CD4-positive, alpha-beta T cell treated with Interleukin-17A for 1 hour (primary cell): ENCODE data around the gene SYNDIG1L.
"Not testable (repeated sequence)": the region's sequence is repeated elsewhere in the genome, so short reads cannot be mapped to it uniquely, and the experiment has no call there.

Experiments used
- DNase-seq: peaks from one replicate; pipeline ENCODE4 v3.0.0-alpha.2; 2020

The SYNDIG1L gene

DNA sequence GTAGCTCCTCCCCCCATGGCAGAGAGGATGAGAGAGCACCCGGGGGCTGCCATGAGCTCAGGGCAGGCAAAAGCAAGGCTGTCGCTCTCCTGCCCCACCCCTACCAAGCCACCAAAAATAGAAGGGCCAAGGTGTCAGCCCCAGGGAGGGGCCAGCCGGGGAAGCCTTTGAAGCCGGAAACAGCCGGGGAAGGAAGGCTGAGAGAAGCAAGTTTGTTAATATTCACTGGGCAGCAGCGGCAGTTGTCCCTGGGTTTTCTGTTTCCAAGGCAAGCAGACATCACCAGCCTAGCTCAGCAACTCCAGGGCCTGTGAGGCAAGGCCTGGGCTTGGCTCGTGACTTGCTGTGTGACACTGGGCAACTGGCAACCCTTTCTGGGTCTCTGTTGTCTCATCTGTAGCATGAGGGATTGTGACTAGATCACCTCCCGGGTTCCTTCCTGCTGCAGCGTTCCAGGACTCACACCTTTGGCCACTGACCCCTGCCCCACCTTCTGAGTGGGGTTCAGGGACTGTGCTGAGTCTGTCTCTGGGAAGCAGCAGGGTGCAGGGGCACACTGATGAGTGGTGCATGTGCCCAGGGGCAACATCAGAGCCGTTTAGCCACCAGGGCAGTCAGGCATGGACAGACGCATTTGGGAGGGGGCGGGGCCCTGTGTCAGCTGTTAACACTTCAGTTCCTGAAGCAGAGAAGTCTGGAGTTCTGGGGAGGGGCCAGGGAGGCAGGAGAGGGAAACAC is 24.3 kb downstream of the SYNDIG1L start:
- peak; percentile 81 for DNase-seq

GRCh38 chr14:74400919-74401503 is 25.0 kb downstream of the SYNDIG1L start:
- DNase-seq: no peak

- no peak for DNase-seq
Observed at GRCh38 chr14:74400031-74400685, 25.9 kb downstream of the SYNDIG1L start.

- no peak for DNase-seq
Observed at GRCh38 chr14:74395094-74395493, 30.9 kb downstream of the SYNDIG1L start.

GRCh38 chr14:74394549-74394948 is 31.5 kb downstream of the SYNDIG1L start:
- DNase-seq: no peak

DNA sequence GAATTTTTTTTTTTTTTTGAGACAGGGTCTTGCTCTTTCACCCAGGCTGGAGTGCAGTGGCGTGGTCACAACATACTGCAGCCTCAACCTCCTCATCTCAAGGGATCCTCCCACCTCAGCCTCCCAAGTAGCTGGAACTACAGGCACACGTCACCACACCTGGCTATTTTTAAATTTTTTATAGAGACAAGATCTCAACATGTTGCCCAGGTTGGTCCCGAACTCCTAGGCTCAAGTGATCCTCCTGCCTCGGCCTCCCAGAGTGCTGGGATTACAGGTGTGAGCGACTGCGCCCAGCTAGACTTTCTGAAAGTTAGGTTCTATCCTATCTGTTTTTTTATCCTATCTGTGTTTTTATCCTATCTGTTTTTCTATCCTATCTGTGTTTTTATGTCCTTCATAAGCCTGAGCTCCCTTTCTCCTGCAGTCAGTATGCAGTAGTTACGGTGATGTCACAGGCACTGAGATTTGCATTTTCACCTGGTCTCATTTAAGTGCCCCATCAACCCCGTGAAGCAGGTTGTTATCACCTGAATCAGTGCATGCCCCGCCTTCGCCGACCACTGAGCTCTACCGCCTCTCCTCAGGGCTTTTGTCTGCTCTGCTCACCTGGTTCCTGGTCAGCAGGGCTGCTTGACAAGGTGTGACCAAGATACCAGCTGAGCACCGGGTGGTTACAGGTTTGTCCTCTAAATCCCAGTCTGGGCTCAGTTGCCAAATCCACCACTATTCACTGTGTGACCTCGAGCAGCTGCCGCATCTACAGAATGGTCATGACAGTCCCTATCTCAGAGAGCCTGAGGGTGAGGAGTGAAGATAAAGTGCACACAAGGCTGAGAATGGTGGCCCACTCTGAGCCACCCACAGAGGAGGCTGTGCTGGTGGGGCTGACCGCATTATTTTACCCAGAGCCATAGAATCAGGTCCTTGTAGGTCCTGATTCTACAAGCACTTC is 33.1 kb downstream of the SYNDIG1L start:
- no peak for DNase-seq

- DNase-seq: no peak
Observed at GRCh38 chr14:74391479-74391878, 34.5 kb downstream of the SYNDIG1L start.

DNA sequence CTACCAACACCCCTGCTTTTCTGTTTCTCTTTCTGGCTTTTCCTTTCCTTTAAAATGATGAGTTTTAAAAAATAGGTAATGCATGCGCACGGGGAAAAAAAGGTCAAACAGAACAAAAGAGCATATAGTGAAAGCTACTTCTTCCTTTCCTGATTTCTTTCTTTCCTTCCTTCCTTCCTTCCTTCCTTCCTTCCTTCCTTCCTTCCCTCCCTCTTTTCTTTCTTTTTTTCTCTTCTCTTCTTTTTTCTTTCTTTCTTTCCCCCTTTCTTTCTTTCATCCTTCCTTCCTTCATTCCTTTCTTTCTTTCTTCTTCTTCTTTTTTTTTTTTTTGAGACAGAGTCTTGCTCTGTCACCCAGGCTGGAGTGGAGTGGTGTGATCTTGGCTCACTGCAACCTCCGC is 35.5 kb downstream of the SYNDIG1L start:
- DNase-seq: not testable (repeated sequence)

DNA sequence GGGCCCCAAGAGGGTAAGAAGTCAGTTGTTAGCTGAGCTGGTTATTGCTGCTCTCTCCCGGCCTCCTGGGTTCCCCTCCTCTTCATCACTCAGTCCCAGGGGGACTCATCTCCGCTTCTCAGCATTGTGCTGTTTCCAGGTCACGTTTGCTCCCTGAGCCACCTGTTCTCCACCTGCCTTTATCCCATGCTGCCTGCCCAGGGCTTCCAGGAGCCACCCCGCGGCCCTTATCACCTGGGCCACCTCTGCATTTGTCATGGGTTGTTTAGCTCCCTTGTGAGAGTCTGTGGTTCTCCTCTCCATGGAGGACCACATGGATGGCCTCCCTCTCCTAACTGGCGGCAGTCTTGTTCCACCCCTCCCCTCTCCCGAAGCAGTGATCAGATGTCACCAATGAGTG is 36.0 kb downstream of the SYNDIG1L start:
- DNase-seq: no peak

DNA sequence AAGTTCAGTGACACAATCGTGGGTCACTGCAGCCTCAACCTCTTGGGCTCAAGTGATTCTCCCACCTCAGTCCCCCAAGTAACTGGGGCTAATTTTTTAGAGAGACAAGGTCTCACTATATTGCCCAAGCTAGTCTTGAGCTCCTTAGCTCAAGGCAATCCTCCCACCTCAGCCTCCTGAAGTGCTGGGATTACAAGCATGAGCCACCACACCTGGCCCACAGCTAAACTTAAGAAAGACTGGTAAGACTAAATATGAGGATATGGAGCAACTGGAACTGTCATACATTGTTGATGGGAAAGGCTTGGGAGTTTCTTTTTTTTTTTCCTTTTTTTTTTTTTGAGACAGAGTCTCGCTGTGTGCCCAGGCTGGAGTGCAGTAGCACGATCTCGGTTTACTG is 43.8 kb downstream of the SYNDIG1L start:
- DNase-seq: no peak

DNA sequence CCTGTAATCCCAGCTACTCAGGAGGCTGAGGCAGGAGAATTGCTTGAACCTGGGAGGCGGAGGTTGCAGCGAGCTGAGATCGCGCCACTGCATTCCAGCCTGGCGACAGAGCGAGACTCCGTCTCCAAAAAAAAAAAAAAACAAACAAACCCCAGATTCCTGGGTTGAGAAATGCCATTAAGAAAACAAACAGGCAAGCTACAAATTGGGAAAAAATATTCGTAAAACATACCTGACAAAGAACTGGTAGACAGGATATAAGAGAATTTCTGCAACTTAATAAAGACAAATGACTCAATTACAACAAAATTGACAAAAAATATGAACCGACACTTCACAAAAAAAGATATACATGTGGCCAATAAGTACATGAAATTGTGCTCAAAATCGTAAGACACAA is 44.4 kb downstream of the SYNDIG1L start:
- DNase-seq: not testable (repeated sequence)

GRCh38 chr14:74380845-74381244 is 45.2 kb downstream of the SYNDIG1L start:
- no peak for DNase-seq

DNA sequence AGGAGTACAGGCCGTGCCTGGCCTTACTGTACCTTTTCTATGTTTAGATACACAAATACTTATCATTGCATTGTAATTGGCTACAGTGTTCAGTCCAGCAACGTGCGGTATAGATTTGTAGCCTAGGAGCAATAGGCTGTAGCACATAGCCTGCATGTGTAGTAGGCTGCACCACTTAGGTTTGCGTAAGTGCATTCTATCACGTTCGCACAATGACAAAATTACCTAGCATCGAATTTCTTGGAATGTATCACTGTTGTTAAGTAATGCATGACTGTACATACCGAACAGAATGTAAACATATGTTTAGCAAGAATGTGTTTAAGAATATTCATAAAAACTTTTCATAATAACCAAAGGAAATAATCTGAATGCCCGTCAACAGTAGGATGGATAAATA is 45.8 kb downstream of the SYNDIG1L start:
- DNase-seq: no peak

- DNase-seq: no peak
Observed at GRCh38 chr14:74377976-74378690, 47.9 kb downstream of the SYNDIG1L start.

GRCh38 chr14:74368441-74368840 is 57.6 kb downstream of the SYNDIG1L start:
- DNase-seq: no peak

DNA sequence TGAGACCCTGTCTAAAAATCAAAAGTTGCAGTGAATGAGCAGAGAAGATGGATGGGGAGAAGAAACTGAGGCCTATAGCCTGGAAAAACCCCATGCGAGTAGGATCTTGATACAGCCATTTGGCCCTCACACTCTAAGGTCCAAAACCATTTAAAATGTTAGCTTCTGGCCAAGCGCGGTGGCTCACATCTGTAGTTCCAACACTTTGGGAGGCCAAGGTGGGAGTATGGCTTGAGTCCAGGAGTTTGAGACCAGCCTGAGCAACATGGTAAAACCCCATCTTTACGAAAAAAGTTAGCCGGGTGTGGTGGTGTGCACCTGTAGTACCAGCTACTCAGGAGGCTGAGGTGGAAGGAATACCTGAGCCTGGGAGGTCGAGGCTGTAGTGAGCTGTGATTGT is 58.0 kb downstream of the SYNDIG1L start:
- no peak for DNase-seq

DNA sequence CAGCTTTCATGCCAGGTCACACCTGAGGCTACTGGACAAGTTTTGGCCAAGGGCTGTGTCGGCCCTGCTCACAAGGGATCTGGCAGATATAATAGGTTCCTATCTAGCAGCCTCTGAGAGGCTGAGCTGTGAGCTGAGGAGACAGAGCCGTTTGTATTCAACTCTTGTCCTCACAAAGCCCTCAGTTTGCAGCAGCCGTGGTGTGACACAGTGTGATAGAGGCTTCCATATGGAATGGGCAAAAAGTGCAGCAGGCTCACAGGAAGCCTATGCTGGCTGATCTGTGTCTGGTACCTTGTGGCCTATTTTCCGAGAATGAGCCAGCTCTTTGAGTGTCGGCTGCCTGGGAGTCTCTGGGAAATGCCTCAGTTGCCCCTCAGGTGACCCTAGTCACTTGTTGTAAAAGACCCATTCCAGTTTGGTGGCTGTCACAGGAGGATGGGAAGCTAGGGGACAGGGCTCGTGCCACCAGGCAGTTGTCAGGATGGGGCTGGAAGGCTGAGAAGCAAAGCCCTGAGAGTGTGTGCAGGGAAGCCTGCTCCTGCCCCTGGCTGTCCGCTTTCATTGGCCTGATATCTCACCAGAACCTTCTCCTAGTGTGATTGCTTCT is 61.6 kb downstream of the SYNDIG1L start:
- DNase-seq: no peak

- DNase-seq: peak; percentile 70
Observed at GRCh38 chr14:74362361-74362915, 63.6 kb downstream of the SYNDIG1L start.

GRCh38 chr14:74360163-74360562 is 65.8 kb downstream of the SYNDIG1L start:
- no peak for DNase-seq

- DNase-seq: no peak
Observed at GRCh38 chr14:74358176-74358829, 67.7 kb downstream of the SYNDIG1L start.

DNA sequence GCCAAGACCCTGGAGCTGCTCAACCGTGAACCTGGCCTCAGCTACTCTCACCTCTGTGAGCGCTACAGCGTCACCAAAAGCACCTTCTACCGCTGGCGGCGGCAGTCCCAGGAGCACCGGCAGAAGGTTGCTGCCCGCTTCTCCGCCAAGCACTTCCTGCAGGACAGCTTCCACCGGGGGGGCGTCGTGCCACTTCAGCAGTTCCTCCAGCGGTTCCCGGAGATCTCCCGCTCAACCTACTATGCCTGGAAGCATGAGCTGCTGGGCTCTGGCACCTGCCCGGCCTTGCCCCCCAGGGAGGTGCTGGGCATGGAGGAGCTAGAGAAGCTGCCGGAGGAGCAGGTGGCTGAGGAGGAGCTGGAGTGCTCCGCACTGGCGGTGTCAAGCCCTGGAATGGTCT is 68.4 kb downstream of the SYNDIG1L start:
- DNase-seq: no peak
